Activated CD4-positive, alpha-beta T cell treated with anti-CD3 and anti-CD28 coated beads, Interleukin-2, amount 50 U/mL, for 16 hours (primary cell): ENCODE measurements around the gene ZNF516.
A peak's percentile ranks its signal among the peaks of the same experiment; 100 is the strongest.

Experiments
- DNase-seq: peaks from one replicate; pipeline ENCODE4 v3.0.0-alpha.2; 2020

ZNF516 gene

GRCh38 chr18:76507830-76508385 is 12.9 kb upstream of the ZNF516 start:
- no peak for DNase-seq

GRCh38 chr18:76506974-76507764 is 12.1 kb upstream of the ZNF516 start:
- no peak for DNase-seq

- DNase-seq = no peak
Observed at GRCh38 chr18:76506395-76506794, 11.4 kb upstream of the ZNF516 start.

- no peak for DNase-seq
Observed at GRCh38 chr18:76505614-76506013, 10.6 kb upstream of the ZNF516 start.

- no peak for DNase-seq
Observed at GRCh38 chr18:76504749-76505148, 9.7 kb upstream of the ZNF516 start.

- DNase-seq = no peak
Observed at GRCh38 chr18:76503649-76504386, 8.8 kb upstream of the ZNF516 start.

- no peak for DNase-seq
Observed at GRCh38 chr18:76502551-76502950, 7.5 kb upstream of the ZNF516 start.

GRCh38 chr18:76499637-76500340 is 4.7 kb upstream of the ZNF516 start:
- no peak for DNase-seq

GRCh38 chr18:76499021-76499420 is 4.0 kb upstream of the ZNF516 start:
- DNase-seq = no peak

- no peak for DNase-seq
Observed at GRCh38 chr18:76498064-76498463, 3.0 kb upstream of the ZNF516 start.

GRCh38 chr18:76497021-76497420 is 2.0 kb upstream of the ZNF516 start:
- DNase-seq = no peak

GRCh38 chr18:76496194-76496890 is 1.3 kb upstream of the ZNF516 start:
- DNase-seq = no peak

GRCh38 chr18:76495435-76496193 is 572 bp upstream of the ZNF516 start:
- DNase-seq = no peak

- DNase-seq = no peak
Observed at GRCh38 chr18:76494231-76495005, 624 bp downstream of the ZNF516 start.

GRCh38 chr18:76493213-76494161 is 1.6 kb downstream of the ZNF516 start:
- no peak for DNase-seq

- DNase-seq = peak; percentile 98
Observed at GRCh38 chr18:76492669-76493212, 2.3 kb downstream of the ZNF516 start.

- no peak for DNase-seq
Observed at GRCh38 chr18:76491776-76492668, 3.0 kb downstream of the ZNF516 start.

- peak; percentile 61 for DNase-seq
Observed at GRCh38 chr18:76491473-76491775, 3.6 kb downstream of the ZNF516 start.
